Head of caudate nucleus (tissue), 42 donors: ENCODE measurements around the gene EIF5B.

Experiments
- DNase-seq, 42 donors: peaks; one replicate each; pipeline versions ENCODE4 v3.0.0 to v3.0.0-alpha.2; 2020 to 2021; ENCODE audit warnings: mixed read lengths in 7 of 42
- intact Hi-C: fragments of 100-400 bp; cut with DNase I; formaldehyde crosslinking; loops from one replicate; pipeline ENCODE4 v1.15.0; 2022

EIF5B gene

DNA sequence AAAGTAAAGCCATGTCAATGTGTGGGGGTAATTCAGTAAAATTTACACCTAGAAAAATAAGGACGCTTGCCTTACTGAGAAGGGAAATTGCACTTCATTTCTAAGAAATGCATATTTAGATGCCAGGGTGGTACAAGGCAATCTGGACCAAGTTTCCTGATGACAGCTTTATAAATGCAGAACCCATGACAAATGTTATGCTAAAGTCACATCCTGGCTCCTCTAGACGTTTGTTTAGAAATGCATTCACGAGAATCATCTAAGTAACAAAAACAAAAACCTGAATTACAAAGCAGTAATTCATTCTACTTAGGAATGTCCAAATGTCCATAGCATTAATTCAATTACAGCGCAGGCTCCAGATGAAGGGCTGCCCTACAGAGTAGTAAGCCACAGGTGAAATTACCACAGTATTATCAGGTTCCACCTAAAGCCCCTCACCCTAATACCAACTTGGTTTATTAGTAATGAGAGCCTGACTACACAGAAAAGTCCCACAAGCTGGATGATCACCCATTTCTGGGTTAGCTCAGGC, 102.8 kb downstream of the EIF5B start:
- intact Hi-C loops, result no loop called here
- DNase-seq, result no peak

DNA sequence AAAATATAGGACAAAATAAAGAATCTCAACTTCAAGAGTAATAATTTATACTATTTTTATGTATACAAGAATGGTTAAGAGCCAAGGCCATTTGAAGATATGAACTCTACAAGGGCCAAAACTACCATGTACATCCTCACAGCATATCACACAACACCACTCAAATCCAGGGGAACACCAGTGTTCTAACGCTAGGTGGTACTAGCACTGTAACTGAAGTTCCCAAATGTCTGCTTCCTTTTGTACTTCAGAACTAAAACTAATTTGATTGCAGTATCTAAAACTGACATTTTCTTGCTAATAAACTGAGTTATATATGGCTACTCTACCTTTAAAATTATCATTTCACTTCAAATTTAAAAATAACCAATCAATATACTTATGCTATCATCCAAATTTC, 105.6 kb downstream of the EIF5B start:
- DNase-seq, result peak in 5 of 42 donors; percentile 15 to 28 (median 25)
- intact Hi-C loops, result no loop called here

DNA sequence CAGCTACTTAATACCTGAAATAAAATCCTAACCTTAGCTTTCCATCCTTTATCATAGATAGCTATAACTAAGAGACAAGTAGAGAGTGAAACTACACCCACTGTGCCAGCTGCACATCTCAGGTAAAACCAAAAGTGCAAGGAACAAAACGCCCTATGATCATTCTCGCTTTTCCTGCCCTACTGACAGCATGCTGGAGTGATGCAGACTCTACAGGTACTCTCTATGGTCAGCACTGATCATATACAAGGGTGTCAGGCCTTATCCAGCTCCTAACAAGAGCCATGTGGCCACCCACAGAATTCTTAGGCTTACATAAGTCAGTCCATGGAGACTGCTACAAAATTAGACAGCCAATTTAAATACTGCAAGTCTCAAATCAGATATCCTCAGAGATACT, 107.0 kb downstream of the EIF5B start:
- peak in 12 of 42 donors; percentile 11 to 69 (median 26) for DNase-seq

DNA sequence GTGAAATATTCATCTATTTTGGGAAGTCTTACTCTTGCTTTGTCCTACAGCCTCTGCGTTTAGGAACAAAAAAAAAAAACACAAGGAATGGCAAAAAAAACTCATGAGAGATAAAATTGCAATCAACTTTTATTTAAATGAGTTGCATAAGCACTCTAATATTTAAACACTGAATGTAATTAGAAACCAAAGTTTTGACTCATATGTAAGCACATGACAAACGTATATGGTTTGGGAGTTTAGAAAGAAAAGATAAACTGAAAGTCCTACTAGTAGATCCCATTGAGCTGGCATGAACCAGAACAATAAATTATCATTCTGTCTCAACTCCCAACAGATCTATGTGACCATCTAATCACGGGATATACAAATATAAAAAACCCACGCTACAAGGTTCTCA, 107.9 kb downstream of the EIF5B start:
- no peak for DNase-seq
- intact Hi-C loops, result no loop called here

More for the DNA sequence above, 107.0 kb downstream of the EIF5B start:
- intact Hi-C loops, result no loop called here

DNA sequence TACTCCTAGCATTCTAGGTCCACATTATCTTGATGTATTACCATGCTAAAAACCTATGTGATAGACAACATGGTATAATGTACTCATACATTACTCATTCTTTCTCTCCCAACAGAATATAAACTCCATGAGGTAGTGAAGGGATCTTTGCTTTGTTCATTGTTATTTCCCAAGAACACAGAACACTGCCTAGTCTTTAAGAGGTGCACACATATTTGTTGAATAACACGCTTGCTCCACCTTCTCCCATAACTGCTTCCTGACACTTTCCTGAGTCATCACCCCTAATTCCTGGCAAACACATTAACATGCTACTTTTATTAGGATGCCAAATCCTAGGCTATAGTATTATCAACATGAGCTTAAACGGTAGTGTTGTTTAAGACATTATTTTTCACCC, 111.4 kb downstream of the EIF5B start:
- intact Hi-C loops, result no loop called here
- DNase-seq, result no peak

DNA sequence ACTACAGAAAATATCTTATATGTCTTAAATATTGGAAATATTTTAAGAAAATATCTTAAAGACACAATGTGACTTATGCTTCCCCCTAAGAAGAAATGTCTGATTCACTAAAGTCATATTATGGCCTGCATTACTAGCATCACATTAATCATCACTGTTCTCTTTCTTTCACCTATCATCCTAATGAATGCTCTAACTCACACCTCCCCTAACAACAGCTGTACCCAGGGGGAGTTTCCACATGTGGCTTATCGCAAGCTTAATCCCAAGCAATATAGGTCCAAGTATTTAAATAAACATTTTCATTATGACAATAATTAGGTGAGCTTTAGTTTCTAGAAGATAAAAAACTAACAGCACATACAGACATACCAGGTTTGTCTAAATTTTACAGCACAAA, 113.0 kb downstream of the EIF5B start:
- intact Hi-C loops, result no loop called here
- no peak for DNase-seq
